Measurements from ENCODE around the gene ZSWIM3. TPM values are rescaled to one million over a fixed set of nuclear protein-coding genes. Genes with fewer than 3 reads are reported as not detected.

The ZSWIM3 gene
- total RNA-seq, 3 donors from 2014 or later (not counting 1 experiment from before 2014, with no cell fraction given), result 1.4 to 2.3 (median 1.5) TPM

DNA sequence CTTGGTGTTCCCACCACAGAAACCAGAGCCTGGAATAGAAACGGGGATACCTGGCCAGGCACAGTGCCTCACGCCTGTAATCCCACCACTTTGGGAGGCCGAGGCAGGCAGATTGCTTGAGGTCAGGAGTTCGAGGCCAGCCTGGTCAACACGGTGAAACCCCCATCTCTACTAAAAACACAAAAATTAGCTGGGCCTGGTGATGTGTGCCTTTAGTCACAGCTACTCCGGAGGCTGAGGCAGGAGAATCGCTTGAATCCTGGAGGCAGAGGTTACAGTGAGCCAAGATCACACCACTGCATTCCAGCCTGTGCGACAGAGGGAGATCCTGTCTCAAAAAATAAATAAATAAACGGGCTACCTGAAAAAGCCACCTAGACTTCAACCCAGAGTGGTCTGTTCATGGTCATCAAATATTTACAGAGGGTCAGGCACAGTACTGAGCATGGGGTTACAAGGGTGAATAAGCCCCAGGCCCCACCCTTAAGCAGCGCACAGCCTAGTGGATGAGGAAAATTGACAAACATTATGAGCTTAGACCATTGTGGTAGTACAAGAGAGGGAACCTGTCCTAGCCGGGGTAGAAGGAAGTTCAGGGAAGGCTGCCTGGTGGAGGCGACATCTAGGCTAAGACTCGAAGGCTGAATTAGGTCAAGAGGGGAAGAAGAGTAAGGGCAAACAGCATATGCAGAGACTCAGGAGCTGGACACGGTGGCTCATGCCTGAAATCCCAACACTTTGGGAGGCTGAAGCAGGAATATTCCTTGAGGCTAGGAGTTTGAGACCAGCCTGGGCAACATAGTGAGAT lies 69.9 kb downstream of the ZSWIM3 start:
- intact Hi-C loops (cut with micrococcal nuclease), result no loop called here
- H3K36me3 Mint-ChIP-seq, result no peaks in the 10 kb centered on the region
- WGBS (ENCODE audit: insufficient coverage), result 93% methylated on average over 14 of the region's 14 CpGs
- peaks cover 0 to 13% of the 10 kb centered on the region in 2 donors for H3K4me1 Mint-ChIP-seq
- Histone ChIP-seq H3K27ac (ENCODE audit: low read length) (no peak overlapping the region), H3K4me3 (ENCODE audit: low read length) (no peak overlapping the region), H3K4me1 (ENCODE audit: control insufficient read depth, insufficient read depth, low read length) (no peaks in the 10 kb centered on the region), H3K36me3 (ENCODE audit: control insufficient read depth, insufficient read depth, low read length) (no peaks in the 10 kb centered on the region), H3K9me3 (ENCODE audit: control insufficient read depth, insufficient read depth, low read length) (no peaks in the 10 kb centered on the region), H3K27me3 (ENCODE audit: control insufficient read depth, insufficient read depth, low read length) (no peaks in the 10 kb centered on the region)
- ATAC-seq (no peak), DNase-seq (no peak)
- no peaks in the 10 kb centered on the region for H3K27me3 Mint-ChIP-seq (ENCODE audit: low read depth in 2 of 2)
- H3K4me3 Mint-ChIP-seq, result no peak overlapping the region
- H3K27ac Mint-ChIP-seq, result peak overlapping the region in 1 of 2 donors; percentile 50
- TF ChIP-seq, protein P1, sequence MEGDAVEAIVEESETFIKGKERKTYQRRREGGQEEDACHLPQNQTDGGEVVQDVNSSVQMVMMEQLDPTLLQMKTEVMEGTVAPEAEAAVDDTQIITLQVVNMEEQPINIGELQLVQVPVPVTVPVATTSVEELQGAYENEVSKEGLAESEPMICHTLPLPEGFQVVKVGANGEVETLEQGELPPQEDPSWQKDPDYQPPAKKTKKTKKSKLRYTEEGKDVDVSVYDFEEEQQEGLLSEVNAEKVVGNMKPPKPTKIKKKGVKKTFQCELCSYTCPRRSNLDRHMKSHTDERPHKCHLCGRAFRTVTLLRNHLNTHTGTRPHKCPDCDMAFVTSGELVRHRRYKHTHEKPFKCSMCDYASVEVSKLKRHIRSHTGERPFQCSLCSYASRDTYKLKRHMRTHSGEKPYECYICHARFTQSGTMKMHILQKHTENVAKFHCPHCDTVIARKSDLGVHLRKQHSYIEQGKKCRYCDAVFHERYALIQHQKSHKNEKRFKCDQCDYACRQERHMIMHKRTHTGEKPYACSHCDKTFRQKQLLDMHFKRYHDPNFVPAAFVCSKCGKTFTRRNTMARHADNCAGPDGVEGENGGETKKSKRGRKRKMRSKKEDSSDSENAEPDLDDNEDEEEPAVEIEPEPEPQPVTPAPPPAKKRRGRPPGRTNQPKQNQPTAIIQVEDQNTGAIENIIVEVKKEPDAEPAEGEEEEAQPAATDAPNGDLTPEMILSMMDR (IDR thresholded peaks at IDR 0.05), result no peak
- no peaks in the 10 kb centered on the region for H3K9me3 Mint-ChIP-seq

Other genes with a start within 250 kb of the ZSWIM3 start
- gene WFDC10A, start 227.9 kb upstream of the ZSWIM3 start, total RNA-seq, result not detected
- not detected for gene WFDC9, start 226.3 kb upstream of the ZSWIM3 start, total RNA-seq
- not detected for gene WFDC11, start 187.4 kb upstream of the ZSWIM3 start, total RNA-seq
- gene WFDC13, start 155.6 kb upstream of the ZSWIM3 start, total RNA-seq, result not detected
- gene WFDC10B, start 152.6 kb upstream of the ZSWIM3 start, total RNA-seq, result not detected
- gene SPINT4, start 135.3 kb upstream of the ZSWIM3 start, total RNA-seq, result not detected
- gene WFDC3, start 65.7 kb upstream of the ZSWIM3 start, total RNA-seq, result not detected
- gene DNTTIP1, start 65.7 kb upstream of the ZSWIM3 start, total RNA-seq, result 10 to 100 TPM; 11.3 to 15.5 (median 13.9) TPM
- gene UBE2C, start 45.0 kb upstream of the ZSWIM3 start, total RNA-seq, result 1 to 10 TPM in 1 of 3 donors, under 1 TPM in 1, not detected in 1; 0.54 to 3.2 TPM
- gene TNNC2, start 30.3 kb upstream of the ZSWIM3 start, total RNA-seq, result 1 to 10 TPM in 1 of 3 donors, under 1 TPM in 1, not detected in 1; 0.93 to 1.5 TPM
- 1 to 10 TPM in 2 of 3 donors, under 1 TPM in 1; 0.99 to 1.7 (median 1.2) TPM for gene SNX21, start 23.8 kb upstream of the ZSWIM3 start, total RNA-seq
- 10 to 100 TPM; 30.5 to 35.4 (median 31.7) TPM for gene ACOT8, start 222 bp upstream of the ZSWIM3 start, total RNA-seq
- 1 to 10 TPM in 1 of 3 donors, under 1 TPM in 2; 0.59 to 2.4 (median 0.89) TPM for gene ZSWIM1, start 23.6 kb downstream of the ZSWIM3 start, total RNA-seq
- 1 to 10 TPM in 1 of 3 donors, not detected in 2; 1.2 TPM for gene SPATA25, start 30.0 kb downstream of the ZSWIM3 start, total RNA-seq
- 1 to 10 TPM in 2 of 3 donors, under 1 TPM in 1; 0.89 to 1.4 (median 1.4) TPM for gene NEURL2, start 33.6 kb downstream of the ZSWIM3 start, total RNA-seq
- gene CTSA, start 33.7 kb downstream of the ZSWIM3 start, total RNA-seq, result 100 to 1,000 TPM in 1 of 3 donors, 10 to 100 TPM in 2; 72.8 to 108 (median 86.8) TPM
- 1 to 10 TPM in 2 of 3 donors, under 1 TPM in 1; 0.63 to 3.5 (median 3.2) TPM for gene PLTP, start 54.5 kb downstream of the ZSWIM3 start, total RNA-seq
- 10 to 100 TPM; 72.0 to 85.1 (median 73.3) TPM for gene PCIF1, start 77.1 kb downstream of the ZSWIM3 start, total RNA-seq
- 100 to 1,000 TPM; 101 to 119 (median 102) TPM for gene ZNF335, start 114.6 kb downstream of the ZSWIM3 start, total RNA-seq
- 1 to 10 TPM; 2.0 to 2.8 (median 2.8) TPM for gene MMP9, start 151.3 kb downstream of the ZSWIM3 start, total RNA-seq
- gene SLC12A5, start 171.6 kb downstream of the ZSWIM3 start, total RNA-seq, result under 1 TPM in 1 of 3 donors, not detected in 2; 0.85 TPM
- gene NCOA5, start 232.3 kb downstream of the ZSWIM3 start, total RNA-seq, result 10 to 100 TPM in 2 of 3 donors, 1 to 10 TPM in 1; 8.8 to 18.4 (median 18.0) TPM

All from natural killer cell (primary cell).